PC-3 (cell line): ENCODE data around the gene CCNF. TPM values are rescaled to one million over a fixed set of nuclear protein-coding genes. Genes with fewer than 3 reads are reported as not detected.

Experiments
- ATAC-seq: fragments of 200-7000 bp; cut with Tn5 transposase; 2 replicates; pipeline ENCODE4 v1.9.1; 2020; ENCODE audit warnings: mild to moderate bottlenecking, moderate library complexity
- BruUV-seq: library from RNA; stranded (reverse); fragments of 400-500 nt; replicated peaks from 2 replicates; lab custom pipeline; 2021; lab: Mats Ljungman, UMichigan
- CTCF ChIA-PET: fragments of 300-600 bp; sonication (Branson Sonifier 250); formaldehyde crosslinking; loops from one replicate; lab custom pipeline; 2022; ENCODE audit warnings: antibody characterized with exemption; lab: Charles Lee
- POLR2A ChIA-PET: fragments of 300-600 bp; sonication (Branson Sonifier 250); formaldehyde crosslinking; loops from one replicate; lab custom pipeline; 2022; ENCODE audit warnings: antibody characterized with exemption; ENCODE audit not compliant: unreplicated experiment; lab: Charles Lee
- DNase-seq: peaks from one replicate; pipeline ENCODE4 v3.0.0-alpha.2; 2015
- H2AFZ ChIP-seq: fragments of 300-600 bp; sonication (generic); 2 replicates; pipeline ENCODE4 v1.6.0; 2016; ENCODE audit warnings: antibody characterized with exemption, low read length
- H3F3A ChIP-seq: fragments of 300-600 bp; sonication (generic); one replicate; pipeline ENCODE4 v1.6.0; 2017; ENCODE audit warnings: antibody characterized with exemption, low read length, control low read depth, mild to moderate bottlenecking; ENCODE audit not compliant: unreplicated experiment
- H3K27ac ChIP-seq: fragments of 300-600 bp; sonication (generic); 2 replicates; pipeline ENCODE4 v1.5.1; 2016; ENCODE audit warnings: mild to moderate bottlenecking, low read length
- H3K27me3 ChIP-seq: fragments of 300-600 bp; sonication (generic); 2 replicates; pipeline ENCODE4 v1.6.1; 2016; ENCODE audit warnings: low read length, mixed read lengths
- H3K36me3 ChIP-seq: fragments of 300-600 bp; sonication (generic); 2 replicates; pipeline ENCODE4 v1.6.1; 2016; ENCODE audit warnings: low read depth, mixed run types, low read length, mixed read lengths
- H3K4me1 ChIP-seq: fragments of 300-600 bp; sonication (generic); 2 replicates; pipeline ENCODE4 v1.5.1; 2016; ENCODE audit warnings: low read length; ENCODE audit not compliant: insufficient read depth
- H3K4me2 ChIP-seq: fragments of 300-600 bp; sonication (generic); 2 replicates; pipeline ENCODE4 v1.6.0; 2016; ENCODE audit warnings: low read length
- H3K4me3 ChIP-seq: fragments of 300-600 bp; sonication (generic); 2 replicates; pipeline ENCODE4 v1.5.1; 2016; ENCODE audit warnings: mild to moderate bottlenecking, low read length, mixed read lengths
- H3K79me2 ChIP-seq: fragments of 300-600 bp; sonication (generic); 2 replicates; pipeline ENCODE4 v1.6.1; 2017; ENCODE audit warnings: low read length, mixed read lengths
- H3K9ac ChIP-seq: fragments of 300-600 bp; sonication (generic); 2 replicates; pipeline ENCODE4 v1.6.0; 2016; ENCODE audit warnings: mild to moderate bottlenecking, low read length
- H3K9me2 ChIP-seq: fragments of 300-600 bp; sonication (generic); replicated peaks from 2 replicates; pipeline ENCODE4 v1.6.1; 2016; ENCODE audit warnings: mixed run types, low read length, mixed read lengths
- H3K9me3 ChIP-seq: fragments of 300-600 bp; sonication (generic); 2 replicates; pipeline ENCODE4 v1.6.1; 2016; ENCODE audit warnings: low read length, mixed read lengths
- H4K20me1 ChIP-seq: fragments of 300-600 bp; sonication (generic); 2 replicates; pipeline ENCODE4 v1.6.1; 2016; ENCODE audit warnings: low read length, mixed read lengths
- CTCF ChIP-seq: fragments of 300-600 bp; sonication (generic); conservative IDR thresholded peaks from 2 replicates; pipeline ENCODE4 v1.5.1; 2017; ENCODE audit warnings: antibody characterized with exemption, low read depth, mild to moderate bottlenecking, low read length
- EZH2 ChIP-seq: fragments of 300-600 bp; sonication (generic); IDR thresholded peaks from one replicate; pipeline ENCODE4 v1.6.1; 2017; ENCODE audit warnings: antibody characterized with exemption, mild to moderate bottlenecking, low read length; ENCODE audit not compliant: unreplicated experiment
- EZH2phosphoT487 ChIP-seq: fragments of 300-600 bp; sonication (generic); IDR thresholded peaks from 2 replicates; pipeline ENCODE4 v1.6.1; 2018; ENCODE audit warnings: mild to moderate bottlenecking, antibody characterized with exemption, low read length, borderline replicate concordance
- intact Hi-C: fragments of 100-400 bp; cut with micrococcal nuclease; formaldehyde crosslinking; loops from 2 replicates; pipeline ENCODE4 v1.9.0; 2023
- total RNA-seq: library from RNA; depleted of rRNA; stranded (reverse); fragments of >200 nt; gene quantifications from 2 replicates; pipeline ENCODE4 v1.2.3, GENCODE V29; 2014

CCNF gene
- total RNA-seq, 1 experiment from 2014 or later = 26.8 TPM

GRCh38 chr16:2422123-2422867, 7.0 kb upstream of the CCNF start:
- Histone ChIP-seq H3F3A (no peaks in the 10 kb centered on the region), H3K9ac (no peak overlapping the region), H3K9me2 (no peaks in the 10 kb centered on the region), H3K79me2 (no peaks in the 10 kb centered on the region), H3K9me3 (no peaks in the 10 kb centered on the region), H3K4me3 (no peak overlapping the region), H4K20me1 (no peaks in the 10 kb centered on the region), H3K4me2 (no peak overlapping the region), H3K4me1 (0 out of 2 replicates have a peak, but pooled peaks cover 4% of the 10 kb centered on the region), H3K36me3 (no peaks in the 10 kb centered on the region), H3K27me3 (no peaks in the 10 kb centered on the region), H2AFZ (no peak overlapping the region), H3K27ac (no peak overlapping the region)
- ChIA-PET CTCF (no interaction called here), POLR2A (no interaction called here)
- DNase-seq (no peak), ATAC-seq (no peak)
- BruUV-seq = no TSS peak
- intact Hi-C loops = no loop called here
- TF ChIP-seq EZH2phosphoT487 = no peak
- no peak for TF ChIP-seq EZH2
- TF ChIP-seq CTCF = no peak

GRCh38 chr16:2424061-2425007, 4.9 kb upstream of the CCNF start:
- ATAC-seq = no peak
- intact Hi-C loops = no loop called here

More at GRCh38 chr16:2424061-2425007, 4.9 kb upstream of the CCNF start:
- H3K4me1 ChIP-seq = 0 out of 2 replicates have a peak, but pooled peaks cover 4% of the 10 kb centered on the region
- H3K4me3 ChIP-seq = no peak overlapping the region
- no peaks in the 10 kb centered on the region for H3K27me3 ChIP-seq
- H3K9ac ChIP-seq = no peak overlapping the region
- no peak overlapping the region for H3K27ac ChIP-seq
- H3K4me2 ChIP-seq = no peak overlapping the region
- no peaks in the 10 kb centered on the region for H3K9me2 ChIP-seq
- no TSS peak for BruUV-seq
- no peaks in the 10 kb centered on the region for H3K36me3 ChIP-seq
- POLR2A ChIA-PET = no interaction called here
- TF ChIP-seq CTCF (no peak), EZH2 (no peak), EZH2phosphoT487 (no peak)
- H2AFZ ChIP-seq = no peak overlapping the region
- DNase-seq = no peak
- CTCF ChIA-PET = no interaction called here
- no peaks in the 10 kb centered on the region for H3K9me3 ChIP-seq
- H3F3A ChIP-seq = no peaks in the 10 kb centered on the region
- no peaks in the 10 kb centered on the region for H4K20me1 ChIP-seq
- H3K79me2 ChIP-seq = peaks cover under 1% of the 10 kb centered on the region; the same call in 1 of the 2 replicates
